ENCODE measurements around the gene RCCD1.

- TF ChIP-seq CTCF (IDR thresholded peaks at IDR 0.05 in 4 of 5, conservative IDR thresholded peaks at IDR 0.05 in 1 of 5), result no peak
- no peak for TF ChIP-seq POLR2A (IDR thresholded peaks at IDR 0.05)
Measured at GRCh38 chr15:90911302-90911623, 43.4 kb upstream of the RCCD1 start.
